Measurements from ENCODE around the gene KRT7.

DNA sequence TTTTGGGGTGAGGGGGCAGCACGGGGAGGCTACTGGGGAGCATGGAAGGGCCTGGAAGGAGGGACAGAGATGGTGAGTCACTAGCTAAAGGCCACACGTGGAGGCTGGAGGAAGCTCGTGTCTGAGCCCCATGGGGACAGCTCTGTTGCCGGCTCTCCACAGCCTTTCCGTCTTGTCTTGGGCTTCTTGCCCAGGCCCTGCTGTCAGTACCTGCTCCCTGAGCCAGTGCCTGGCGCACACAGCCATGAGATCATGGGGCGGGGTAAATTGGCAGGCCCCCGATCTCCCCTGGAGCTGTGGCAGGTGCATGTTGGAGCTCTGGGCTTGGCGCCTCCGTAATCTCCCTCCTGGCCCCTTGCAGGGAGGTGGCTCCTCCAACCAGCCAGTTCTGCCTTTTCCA lies 25.1 kb upstream of the KRT7 start:
- TF ChIP-seq, protein P1, sequence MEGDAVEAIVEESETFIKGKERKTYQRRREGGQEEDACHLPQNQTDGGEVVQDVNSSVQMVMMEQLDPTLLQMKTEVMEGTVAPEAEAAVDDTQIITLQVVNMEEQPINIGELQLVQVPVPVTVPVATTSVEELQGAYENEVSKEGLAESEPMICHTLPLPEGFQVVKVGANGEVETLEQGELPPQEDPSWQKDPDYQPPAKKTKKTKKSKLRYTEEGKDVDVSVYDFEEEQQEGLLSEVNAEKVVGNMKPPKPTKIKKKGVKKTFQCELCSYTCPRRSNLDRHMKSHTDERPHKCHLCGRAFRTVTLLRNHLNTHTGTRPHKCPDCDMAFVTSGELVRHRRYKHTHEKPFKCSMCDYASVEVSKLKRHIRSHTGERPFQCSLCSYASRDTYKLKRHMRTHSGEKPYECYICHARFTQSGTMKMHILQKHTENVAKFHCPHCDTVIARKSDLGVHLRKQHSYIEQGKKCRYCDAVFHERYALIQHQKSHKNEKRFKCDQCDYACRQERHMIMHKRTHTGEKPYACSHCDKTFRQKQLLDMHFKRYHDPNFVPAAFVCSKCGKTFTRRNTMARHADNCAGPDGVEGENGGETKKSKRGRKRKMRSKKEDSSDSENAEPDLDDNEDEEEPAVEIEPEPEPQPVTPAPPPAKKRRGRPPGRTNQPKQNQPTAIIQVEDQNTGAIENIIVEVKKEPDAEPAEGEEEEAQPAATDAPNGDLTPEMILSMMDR (conservative IDR thresholded peaks at IDR 0.05), result no peak
- TF ChIP-seq EZH2 (IDR thresholded peaks at IDR 0.05; ENCODE audit: low read depth), result no peak
